Colonic mucosa (tissue), 4 donors: ENCODE measurements around the gene UPB1. TPM values are rescaled to one million over a fixed set of nuclear protein-coding genes. Genes with fewer than 3 reads are reported as not detected.

ENCODE experiments used
- DNase-seq: peaks from one replicate; pipeline ENCODE4 v3.0.0-alpha.2; 2020
- H3K27ac ChIP-seq: fragments of 200-600 bp; one replicate; pipeline ENCODE4 v1.8.0; 2021
- H3K27me3 ChIP-seq: fragments of 200-600 bp; one replicate; pipeline ENCODE4 v1.8.0; 2021
- H3K36me3 ChIP-seq: fragments of 200-600 bp; one replicate; pipeline ENCODE4 v1.8.0; 2021
- H3K4me1 ChIP-seq: fragments of 200-600 bp; one replicate; pipeline ENCODE4 v1.8.0; 2021; ENCODE audit warnings: mild to moderate bottlenecking
- H3K4me3 ChIP-seq: fragments of 200-600 bp; one replicate; pipeline ENCODE4 v1.8.0; 2021
- H3K9ac ChIP-seq, 2 donors: one replicate each; pipeline ENCODE4 v1.7.0; 2013; ENCODE audit warnings: control low read depth in 2 of 2, low read depth in 2 of 2, low read length in 2 of 2
- H3K9me3 ChIP-seq: fragments of 200-600 bp; one replicate; pipeline ENCODE4 v1.8.0; 2021
- CTCF ChIP-seq: fragments of 200-600 bp; IDR thresholded peaks from one replicate; pipeline ENCODE4 v1.8.0; 2022; ENCODE audit warnings: antibody characterized with exemption, mild to moderate bottlenecking
- intact Hi-C: fragments of 100-400 bp; cut with DNase I; formaldehyde crosslinking; loops from one replicate; pipeline ENCODE4 v1.14.1; 2022
- total RNA-seq, 2 donors: library from RNA; stranded (reverse); fragmentation: NEBNext Ultra II Directional in 1 of 2; extraction: Animal tissue kit (Norgen Biotek cat#: 25700) in 1 of 2; gene quantifications; one replicate each; pipeline ENCODE4 v1.2.1, GENCODE V29; 2021
- donor health status: healthy.
- donor health status: DM: no; HTN: no; CAD: no.
- donor health status: DM: no; HTN: no; CAD: no.

Gene UPB1
- total RNA-seq = under 1 TPM; 0.16 to 0.20 TPM

GRCh38 chr22:24494528-24495364 lies at the start of gene UPB1:
Gene UPB1, plus strand, starts transcription at chr22:24495332. Its CDS starts 72 bp downstream, at chr22:24495404.
- DNase-seq = no peak
- intact Hi-C loops = no loop called here
- Histone ChIP-seq H3K9me3 (no peaks in the 10 kb centered on the region), H3K36me3 (no peaks in the 10 kb centered on the region), H3K27me3 (peaks cover 21% of the 10 kb centered on the region), H3K9ac (no peak within 1 kb of the TSS), H3K27ac (no peak within 1 kb of the TSS), H3K4me1 (peaks cover 8% of the 10 kb centered on the region), H3K4me3 (no peak within 1 kb of the TSS)
- TF ChIP-seq CTCF = no peak

- Histone ChIP-seq H3K27me3 (no peaks in the 10 kb centered on the region), H3K9ac (no peak overlapping the region), H3K27ac (no peak overlapping the region), H3K9me3 (no peaks in the 10 kb centered on the region), H3K4me3 (no peak overlapping the region), H3K4me1 (no peaks in the 10 kb centered on the region), H3K36me3 (no peaks in the 10 kb centered on the region)
- intact Hi-C loops = no loop called here
- no peak for DNase-seq
- TF ChIP-seq CTCF = no peak
Observed at GRCh38 chr22:24445481-24446259, 49.5 kb upstream of the UPB1 start.

- no peaks in the 10 kb centered on the region for H3K4me1 ChIP-seq
- H3K36me3 ChIP-seq = no peaks in the 10 kb centered on the region
- H3K27ac ChIP-seq = no peak overlapping the region
- intact Hi-C loops = no loop called here
- no peaks in the 10 kb centered on the region for H3K27me3 ChIP-seq
- no peak overlapping the region for H3K9ac ChIP-seq
- no peak overlapping the region for H3K4me3 ChIP-seq
- no peaks in the 10 kb centered on the region for H3K9me3 ChIP-seq
- no peak for DNase-seq
- no peak for TF ChIP-seq CTCF
Observed at GRCh38 chr22:24446260-24446611, 48.9 kb upstream of the UPB1 start.

GRCh38 chr22:24450610-24451009 lies 44.5 kb upstream of the UPB1 start:
- no peak for TF ChIP-seq CTCF
- Histone ChIP-seq H3K4me3 (no peak overlapping the region), H3K36me3 (no peaks in the 10 kb centered on the region), H3K27me3 (no peaks in the 10 kb centered on the region), H3K4me1 (no peaks in the 10 kb centered on the region), H3K9me3 (no peaks in the 10 kb centered on the region), H3K27ac (no peak overlapping the region), H3K9ac (no peak overlapping the region)
- intact Hi-C loops = no loop called here
- DNase-seq = no peak

- no peaks in the 10 kb centered on the region for H3K36me3 ChIP-seq
- no peaks in the 10 kb centered on the region for H3K27me3 ChIP-seq
- no peak overlapping the region for H3K27ac ChIP-seq
- TF ChIP-seq CTCF = no peak
- H3K4me1 ChIP-seq = no peaks in the 10 kb centered on the region
- no peak overlapping the region for H3K9ac ChIP-seq
- H3K4me3 ChIP-seq = no peak overlapping the region
- DNase-seq = no peak
- H3K9me3 ChIP-seq = no peaks in the 10 kb centered on the region
- intact Hi-C loops = no loop called here
Observed at GRCh38 chr22:24451162-24451561, 44.0 kb upstream of the UPB1 start.
